Psoas muscle (tissue), 8 donors: Measurements from ENCODE around the gene POU3F2. TPM values are rescaled to one million over a fixed set of nuclear protein-coding genes. Genes with fewer than 3 reads are reported as not detected.

Source experiments
- ATAC-seq, 4 donors: fragments of 200-7000 bp; cut with Tn5 transposase; one replicate each; pipeline ENCODE4 v1.9.1; 2020; ENCODE audit warnings: moderate library complexity in 3 of 4, mild to moderate bottlenecking in 2 of 4
- DNase-seq, 2 donors: peaks; one replicate each; pipeline ENCODE4 v3.0.0-alpha.2; 2020
- H3K27ac ChIP-seq: fragments of 200-600 bp; one replicate; pipeline ENCODE4 v1.8.0; 2022
- H3K27me3 ChIP-seq, 3 donors: fragments of 200-600 bp in 1 of 3; one replicate each; pipeline versions ENCODE4 v1.6.1 to v1.8.0; 2013 to 2022; ENCODE audit warnings: low read length in 2 of 3, mild to moderate bottlenecking in 2 of 3, moderate library complexity in 1 of 3; ENCODE audit not compliant: insufficient read depth in 3 of 3
- H3K36me3 ChIP-seq, 2 donors: fragments of 200-600 bp in 1 of 2; one replicate each; pipeline versions ENCODE4 v1.6.1 to v1.8.0; 2013 to 2022; ENCODE audit warnings: low read depth in 1 of 2, mild to moderate bottlenecking in 1 of 2, moderate library complexity in 1 of 2; ENCODE audit not compliant: insufficient read depth in 1 of 2
- H3K4me1 ChIP-seq: fragments of 200-600 bp; one replicate; pipeline ENCODE4 v1.8.0; 2022
- H3K4me3 ChIP-seq: fragments of 200-600 bp; one replicate; pipeline ENCODE4 v1.8.0; 2022; ENCODE audit warnings: mild to moderate bottlenecking
- H3K9me3 ChIP-seq: fragments of 200-600 bp; one replicate; pipeline ENCODE4 v1.8.0; 2022
- WGBS, 3 donors: extraction: QIAGEN DNeasy Blood & Tissue Kit; methylation state at CpG; one replicate each; pipeline versions ENCODE4 v1.1.6 to v1.1.7; 2013; 5-methylcytosine and 5-hydroxymethylcytosine counted together
- intact Hi-C, 2 donors: fragments of 100-400 bp; cut with DNase I; formaldehyde crosslinking; loops; one replicate each; pipeline versions ENCODE4 v1.11.0 to v1.14.2; 2022
- polyA plus RNA-seq, 3 donors: library from polyadenylated mRNA; stranded (reverse); fragments of 200-250 nt; gene quantifications; one replicate each; pipeline ENCODE4 v1.2.3, GENCODE V29; 2013
- total RNA-seq, 4 donors: library from RNA; stranded (reverse); fragmentation: NEBNext Ultra II Directional in 2 of 4; extraction: Animal tissue kit (Norgen Biotek cat#: 25700) in 2 of 4; gene quantifications; one replicate each; pipeline versions ENCODE4 v1.2.1 to v1.2.4, GENCODE V29; 2021 to 2023
- TF ChIP-seq, protein P1 (sequence below): fragments of 200-600 bp; IDR thresholded peaks from one replicate; pipeline ENCODE4 v1.8.0; 2022; ENCODE audit warnings: antibody characterized with exemption
- donor health status: healthy with polysubstance abuse.
- donor health status: DM: no; HTN: no; CAD: no; lungs with moderate emphysema.
- donor health status: Bipolar disorder and iron deficiency.
- donor health status: healthy.
- donor health status: DM: yes; HTN: yes; CAD: no.
- donor health status: DM: no; HTN: no; CAD: no.
- donor health status: DM: no; HTN: no; CAD: no.
- donor health status: DM: yes; HTN: yes; CAD: no.

POU3F2 gene
- total and polyA plus RNA-seq, 7 donors: 0.01 TPM; not detected in 6

GRCh38 chr6:98839781-98840361 is 5.5 kb downstream of the POU3F2 start:
- intact Hi-C loops: loop anchor here in 1 of 2 donors (10.0 kb wide), 1 partner anchor 285 kb away; no protein-coding TSS in a partner anchor
- ATAC-seq: no peak
- no peaks in the 10 kb centered on the region for H3K9me3 ChIP-seq
- TF ChIP-seq, protein P1, sequence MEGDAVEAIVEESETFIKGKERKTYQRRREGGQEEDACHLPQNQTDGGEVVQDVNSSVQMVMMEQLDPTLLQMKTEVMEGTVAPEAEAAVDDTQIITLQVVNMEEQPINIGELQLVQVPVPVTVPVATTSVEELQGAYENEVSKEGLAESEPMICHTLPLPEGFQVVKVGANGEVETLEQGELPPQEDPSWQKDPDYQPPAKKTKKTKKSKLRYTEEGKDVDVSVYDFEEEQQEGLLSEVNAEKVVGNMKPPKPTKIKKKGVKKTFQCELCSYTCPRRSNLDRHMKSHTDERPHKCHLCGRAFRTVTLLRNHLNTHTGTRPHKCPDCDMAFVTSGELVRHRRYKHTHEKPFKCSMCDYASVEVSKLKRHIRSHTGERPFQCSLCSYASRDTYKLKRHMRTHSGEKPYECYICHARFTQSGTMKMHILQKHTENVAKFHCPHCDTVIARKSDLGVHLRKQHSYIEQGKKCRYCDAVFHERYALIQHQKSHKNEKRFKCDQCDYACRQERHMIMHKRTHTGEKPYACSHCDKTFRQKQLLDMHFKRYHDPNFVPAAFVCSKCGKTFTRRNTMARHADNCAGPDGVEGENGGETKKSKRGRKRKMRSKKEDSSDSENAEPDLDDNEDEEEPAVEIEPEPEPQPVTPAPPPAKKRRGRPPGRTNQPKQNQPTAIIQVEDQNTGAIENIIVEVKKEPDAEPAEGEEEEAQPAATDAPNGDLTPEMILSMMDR: no peak
- peaks cover 0 to 98% (median 37%) of the 10 kb centered on the region in 3 donors for H3K27me3 ChIP-seq
- no peak for DNase-seq
- no peak overlapping the region for H3K4me3 ChIP-seq
- H3K27ac ChIP-seq: no peak overlapping the region
- WGBS, 3 donors: 24 to 33% (median 30%) methylated on average over 5 of the region's 5 CpGs
- no peaks in the 10 kb centered on the region for H3K36me3 ChIP-seq
- H3K4me1 ChIP-seq: peaks cover 9% of the 10 kb centered on the region

DNA sequence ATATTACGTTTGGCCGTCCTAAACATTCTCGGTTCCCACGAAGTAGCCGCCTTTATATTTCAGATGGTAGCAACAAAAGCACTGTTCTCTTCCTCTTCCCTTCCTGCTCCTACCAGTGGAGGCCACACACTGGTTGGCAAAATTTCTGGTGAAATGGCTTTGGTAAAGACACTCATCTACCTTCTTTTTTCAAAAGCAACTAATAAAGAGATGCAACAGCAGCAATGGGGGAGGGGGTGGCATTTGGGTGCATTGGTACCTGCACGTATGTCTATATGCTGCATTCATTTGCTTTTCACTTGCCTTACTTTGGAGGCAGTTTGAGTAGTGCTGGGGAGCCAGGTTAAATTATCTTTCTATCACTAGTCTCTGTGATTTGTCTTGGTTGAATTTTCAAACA is 6.0 kb downstream of the POU3F2 start:
- DNase-seq (no peak), ATAC-seq (no peak)
- H3K27me3 ChIP-seq: peaks cover 0 to 100% (median 37%) of the 10 kb centered on the region in 3 donors
- no peak overlapping the region for H3K4me3 ChIP-seq
- TF ChIP-seq, protein P1: no peak
- intact Hi-C loops: loop anchor here in 1 of 2 donors (10.0 kb wide), 1 partner anchor 284 kb away; no protein-coding TSS in a partner anchor
- WGBS, 3 donors: 43 to 64% (median 59%) methylated on average over 6 of the region's 6 CpGs
- no peaks in the 10 kb centered on the region for H3K36me3 ChIP-seq
- no peak overlapping the region for H3K27ac ChIP-seq
- peaks cover 10% of the 10 kb centered on the region for H3K4me1 ChIP-seq
- no peaks in the 10 kb centered on the region for H3K9me3 ChIP-seq

DNA sequence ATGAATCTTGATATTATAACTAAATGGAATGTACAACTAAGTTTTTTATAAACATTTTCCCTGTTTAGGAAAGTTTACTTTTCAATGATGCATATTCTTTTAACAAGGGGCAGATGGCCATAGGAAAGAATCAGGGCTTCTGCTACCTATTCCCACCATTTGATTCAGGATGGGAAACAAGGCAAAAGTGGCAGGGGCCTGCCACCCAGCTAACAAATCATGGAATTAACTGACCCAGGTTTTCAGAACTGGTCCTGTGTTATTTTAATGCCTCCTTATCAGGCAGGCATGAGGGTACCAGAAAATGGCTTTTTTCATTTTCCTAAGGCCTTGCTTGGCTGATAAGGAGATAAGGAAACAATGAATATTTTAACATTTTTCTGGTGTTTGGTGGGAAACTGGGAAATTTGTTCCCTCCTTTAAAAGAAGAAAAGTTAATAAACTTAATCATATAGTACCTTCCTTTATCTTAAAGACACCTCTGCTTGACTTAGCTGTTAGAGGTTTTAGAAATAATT is 6.7 kb downstream of the POU3F2 start:
- Histone ChIP-seq H3K27ac (no peak overlapping the region), H3K9me3 (no peaks in the 10 kb centered on the region), H3K27me3 (peaks cover 0 to 100% (median 31%) of the 10 kb centered on the region in 3 donors), H3K4me3 (no peak overlapping the region), H3K36me3 (no peaks in the 10 kb centered on the region), H3K4me1 (peaks cover 5% of the 10 kb centered on the region)
- no peak for DNase-seq
- TF ChIP-seq, protein P1: no peak
- intact Hi-C loops: loop anchor here in 1 of 2 donors (10.0 kb wide), 1 partner anchor 284 kb away; no protein-coding TSS in a partner anchor
- no peak for ATAC-seq

DNA sequence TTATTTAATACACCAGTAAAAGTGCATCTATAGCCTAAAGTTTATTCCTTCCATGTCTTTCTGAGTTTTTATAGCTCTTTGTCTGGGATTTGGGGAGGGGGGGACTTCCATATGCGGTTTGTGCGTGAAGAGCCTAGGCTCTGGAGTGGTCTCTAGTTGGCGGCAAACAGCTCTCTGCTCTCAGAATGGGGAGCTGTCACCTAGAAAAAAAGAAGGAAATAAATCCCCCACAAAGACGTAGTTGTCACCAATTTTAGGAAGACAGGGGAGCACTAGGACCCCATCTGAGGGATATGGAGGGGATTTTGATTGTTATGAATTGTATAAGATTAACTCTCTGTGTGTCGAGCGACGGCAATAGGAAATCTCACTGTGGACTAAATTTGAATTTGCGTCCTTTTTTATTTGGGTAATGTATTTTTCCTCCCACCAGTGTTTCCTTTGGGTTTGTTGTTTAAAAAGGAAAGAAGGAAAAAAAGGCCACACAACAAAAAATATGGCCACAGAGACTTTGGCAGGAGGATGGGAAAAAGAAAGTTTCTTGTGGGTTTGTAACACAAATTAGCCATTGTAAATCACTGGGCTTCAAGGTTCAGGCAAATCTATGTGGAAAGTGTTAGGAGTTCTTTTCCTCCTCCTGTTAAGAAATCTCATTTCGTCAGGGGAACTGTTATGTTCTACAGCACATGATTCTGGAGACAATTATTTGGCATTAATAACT is 7.4 kb downstream of the POU3F2 start:
- H3K9me3 ChIP-seq: no peaks in the 10 kb centered on the region
- H3K4me3 ChIP-seq: no peak overlapping the region
- H3K4me1 ChIP-seq: peaks cover 5% of the 10 kb centered on the region
- H3K27ac ChIP-seq: no peak overlapping the region
- intact Hi-C loops: loop anchor here in 1 of 2 donors (10.0 kb wide), 1 partner anchor 283 kb away; no protein-coding TSS in a partner anchor
- TF ChIP-seq, protein P1: no peak
- peaks cover 2 to 100% (median 26%) of the 10 kb centered on the region in 3 donors for H3K27me3 ChIP-seq
- no peak for DNase-seq
- WGBS, 3 donors: 37 to 50% (median 46%) methylated on average over 9 of the region's 9 CpGs
- H3K36me3 ChIP-seq: no peaks in the 10 kb centered on the region
- ATAC-seq: no peak
